ENCODE data around the gene OSBPL6. TPM values are rescaled to one million over a fixed set of nuclear protein-coding genes. Genes with fewer than 3 reads are reported as not detected.

OSBPL6 gene
- total and polyA plus RNA-seq, 2 of the 13 experiments (the other 11 are each of a cell fraction or from before 2014, with no cell fraction given): 0.03 to 0.11 TPM

GRCh38 chr2:178193496-178193822 lies 853 bp upstream of the OSBPL6 start (continued):
- peak; percentile 72; the same call in 1 of the 2 replicates for TF ChIP-seq ZGPAT (CRISPR knock-in tag; IDR thresholded peaks at IDR 0.05)
- TF ChIP-seq FOXA3 (CRISPR knock-in tag; IDR thresholded peaks at IDR 0.05): peak; percentile 99
- peak; percentile 82 for TF ChIP-seq TCF7 (IDR thresholded peaks at IDR 0.05; ENCODE audit: low read depth)
- TF ChIP-seq MXD4 (CRISPR knock-in tag; IDR thresholded peaks at IDR 0.05): no peak
- TF ChIP-seq FOXA1 (IDR thresholded peaks at IDR 0.05): peak; percentile 90
- peak; percentile 99 for TF ChIP-seq FOXA1 (CRISPR knock-in tag; IDR thresholded peaks at IDR 0.05)
- TF ChIP-seq ETV5 (CRISPR knock-in tag; IDR thresholded peaks at IDR 0.05; ENCODE audit: borderline replicate concordance): peak; percentile 22; the same call in 1 of the 2 replicates
- peak; percentile 56 for TF ChIP-seq ZFP36 (IDR thresholded peaks at IDR 0.05; ENCODE audit: borderline replicate concordance, low read depth, low read length, partially characterized antibody)
- TF ChIP-seq DPF2 (CRISPR knock-in tag; IDR thresholded peaks at IDR 0.05; ENCODE audit: borderline replicate concordance, low read depth): peak; percentile 47; the same call in 1 of the 2 replicates
- no peak for TF ChIP-seq ATF7 (IDR thresholded peaks at IDR 0.05)
- peak; percentile 37; the same call in 1 of the 2 replicates for TF ChIP-seq ATF7 (CRISPR knock-in tag; IDR thresholded peaks at IDR 0.05)
- TF ChIP-seq HMG20B (CRISPR knock-in tag; conservative IDR thresholded peaks at IDR 0.05): peak; percentile 95
- TF ChIP-seq RNF219 (CRISPR knock-in tag; IDR thresholded peaks at IDR 0.05): 0 out of 2 replicates have a peak, but pooled peaks have one; percentile 64
- peak; percentile 77 for TF ChIP-seq TBL1XR1 (IDR thresholded peaks at IDR 0.05; ENCODE audit: borderline replicate concordance, low read length, partially characterized antibody)
- peak; percentile 85; the same call in 1 of the 2 replicates for TF ChIP-seq NKX3-1 (CRISPR knock-in tag; IDR thresholded peaks at IDR 0.05)
- TF ChIP-seq SMAD9 (CRISPR knock-in tag; IDR thresholded peaks at IDR 0.05): no peak
- TF ChIP-seq ZNF777 (CRISPR knock-in tag; IDR thresholded peaks at IDR 0.05): no peak
- peak; percentile 27; the same call in 1 of the 2 replicates for TF ChIP-seq ZNF562 (CRISPR knock-in tag; IDR thresholded peaks at IDR 0.05; ENCODE audit: borderline replicate concordance)
- TF ChIP-seq HBP1 (CRISPR knock-in tag; IDR thresholded peaks at IDR 0.05; ENCODE audit: low read depth): peak; percentile 70; the same call in 1 of the 2 replicates
- peak; percentile 22; the same call in 1 of the 2 replicates for TF ChIP-seq ESRRA (CRISPR knock-in tag; IDR thresholded peaks at IDR 0.05; ENCODE audit: low read depth)
- TF ChIP-seq MTF2 (CRISPR knock-in tag; IDR thresholded peaks at IDR 0.05; ENCODE audit: borderline replicate concordance): peak; percentile 65; the same call in 1 of the 2 replicates
- TF ChIP-seq CENPBD1 (CRISPR knock-in tag; IDR thresholded peaks at IDR 0.05; ENCODE audit: borderline replicate concordance, low read depth): peak; percentile 86; the same call in 1 of the 2 replicates
- 0 out of 2 replicates have a peak, but pooled peaks have one; percentile 27 for TF ChIP-seq NAIF1 (CRISPR knock-in tag; IDR thresholded peaks at IDR 0.05; ENCODE audit: borderline replicate concordance)
- TF ChIP-seq ZNF501 (CRISPR knock-in tag; IDR thresholded peaks at IDR 0.05): peak; percentile 61; the same call in 1 of the 2 replicates
- TF ChIP-seq MAZ (IDR thresholded peaks at IDR 0.05; ENCODE audit: borderline replicate concordance, low read depth, low read length): peak; percentile 71; the same call in 1 of the 2 replicates
- peak; percentile 41; the same call in 1 of the 2 replicates for TF ChIP-seq MAZ (CRISPR knock-in tag; IDR thresholded peaks at IDR 0.05; ENCODE audit: low read depth)
- peak; percentile 84 for TF ChIP-seq NFIC (IDR thresholded peaks at IDR 0.05; ENCODE audit: low read length)
